ENCODE data around the gene EGLN2. TPM values are rescaled to one million over a fixed set of nuclear protein-coding genes. Genes with fewer than 3 reads are reported as not detected.

EGLN2 gene
- total and polyA plus RNA-seq, 9 of the 15 experiments (the other 6 are each of a cell fraction or from before 2014, with no cell fraction given): 9.6 to 114 (median 71.0) TPM

GRCh38 chr19:40798683-40799557, at the start of gene EGLN2 (continued):
- TF ChIP-seq THAP12 (CRISPR knock-in tag; IDR thresholded peaks at IDR 0.05) (0 out of 2 replicates have a peak, but pooled peaks have one; percentile 7), ATF1 (CRISPR knock-in tag; IDR thresholded peaks at IDR 0.05) (no peak), ATF1 (tag; IDR thresholded peaks at IDR 0.05) (peak; percentile 81), OTX1 (CRISPR knock-in tag; IDR thresholded peaks at IDR 0.05) (0 out of 2 replicates have a peak, but pooled peaks have one; percentile 10), SAFB (IDR thresholded peaks at IDR 0.05; ENCODE audit: borderline replicate concordance, low read depth, low read length) (no peak), KLF10 (CRISPR knock-in tag; IDR thresholded peaks at IDR 0.05) (no peak), TBL1XR1 (IDR thresholded peaks at IDR 0.05; ENCODE audit: low read length in 2 of 2) (no peak; a peak in 1 of 4 replicates), ATF6 (CRISPR knock-in tag; IDR thresholded peaks at IDR 0.05) (no peak), XRCC4 (IDR thresholded peaks at IDR 0.05; ENCODE audit: extremely low read depth, insufficient read depth, insufficient read length) (no peak), U2AF2 (optimal IDR thresholded peaks at IDR 0.05; ENCODE audit: low read depth, low read length) (no peak), ZNF507 (tag; conservative IDR thresholded peaks at IDR 0.05) (no peak), RUNX1 (IDR thresholded peaks at IDR 0.05; ENCODE audit: low read depth) (no peak), SNIP1 (IDR thresholded peaks at IDR 0.05; ENCODE audit: low read depth) (no peak), ZNF3 (CRISPR knock-in tag; IDR thresholded peaks at IDR 0.05) (no peak), MECOM (CRISPR knock-in tag; IDR thresholded peaks at IDR 0.05) (no peak), CXXC5 (CRISPR knock-in tag; IDR thresholded peaks at IDR 0.05) (peak; percentile 93)
- TF ChIP-seq, protein P1, sequence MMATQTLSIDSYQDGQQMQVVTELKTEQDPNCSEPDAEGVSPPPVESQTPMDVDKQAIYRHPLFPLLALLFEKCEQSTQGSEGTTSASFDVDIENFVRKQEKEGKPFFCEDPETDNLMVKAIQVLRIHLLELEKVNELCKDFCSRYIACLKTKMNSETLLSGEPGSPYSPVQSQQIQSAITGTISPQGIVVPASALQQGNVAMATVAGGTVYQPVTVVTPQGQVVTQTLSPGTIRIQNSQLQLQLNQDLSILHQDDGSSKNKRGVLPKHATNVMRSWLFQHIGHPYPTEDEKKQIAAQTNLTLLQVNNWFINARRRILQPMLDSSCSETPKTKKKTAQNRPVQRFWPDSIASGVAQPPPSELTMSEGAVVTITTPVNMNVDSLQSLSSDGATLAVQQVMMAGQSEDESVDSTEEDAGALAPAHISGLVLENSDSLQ (IDR thresholded peaks at IDR 0.05): peak; percentile 92
- TF ChIP-seq, protein P2, sequence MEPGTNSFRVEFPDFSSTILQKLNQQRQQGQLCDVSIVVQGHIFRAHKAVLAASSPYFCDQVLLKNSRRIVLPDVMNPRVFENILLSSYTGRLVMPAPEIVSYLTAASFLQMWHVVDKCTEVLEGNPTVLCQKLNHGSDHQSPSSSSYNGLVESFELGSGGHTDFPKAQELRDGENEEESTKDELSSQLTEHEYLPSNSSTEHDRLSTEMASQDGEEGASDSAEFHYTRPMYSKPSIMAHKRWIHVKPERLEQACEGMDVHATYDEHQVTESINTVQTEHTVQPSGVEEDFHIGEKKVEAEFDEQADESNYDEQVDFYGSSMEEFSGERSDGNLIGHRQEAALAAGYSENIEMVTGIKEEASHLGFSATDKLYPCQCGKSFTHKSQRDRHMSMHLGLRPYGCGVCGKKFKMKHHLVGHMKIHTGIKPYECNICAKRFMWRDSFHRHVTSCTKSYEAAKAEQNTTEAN (CRISPR knock-in tag; IDR thresholded peaks at IDR 0.05): no peak
- TF ChIP-seq, protein P3, sequence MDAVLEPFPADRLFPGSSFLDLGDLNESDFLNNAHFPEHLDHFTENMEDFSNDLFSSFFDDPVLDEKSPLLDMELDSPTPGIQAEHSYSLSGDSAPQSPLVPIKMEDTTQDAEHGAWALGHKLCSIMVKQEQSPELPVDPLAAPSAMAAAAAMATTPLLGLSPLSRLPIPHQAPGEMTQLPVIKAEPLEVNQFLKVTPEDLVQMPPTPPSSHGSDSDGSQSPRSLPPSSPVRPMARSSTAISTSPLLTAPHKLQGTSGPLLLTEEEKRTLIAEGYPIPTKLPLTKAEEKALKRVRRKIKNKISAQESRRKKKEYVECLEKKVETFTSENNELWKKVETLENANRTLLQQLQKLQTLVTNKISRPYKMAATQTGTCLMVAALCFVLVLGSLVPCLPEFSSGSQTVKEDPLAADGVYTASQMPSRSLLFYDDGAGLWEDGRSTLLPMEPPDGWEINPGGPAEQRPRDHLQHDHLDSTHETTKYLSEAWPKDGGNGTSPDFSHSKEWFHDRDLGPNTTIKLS (IDR thresholded peaks at IDR 0.05; ENCODE audit: borderline replicate concordance, low read depth): no peak

All from K562 (cell line).